Activated T-cell treated with anti-CD3 and anti-CD28 coated beads for 24 hours (primary cell): Measurements from ENCODE around the gene CDC37L1.
"Not testable (repeated sequence)": the region's sequence is repeated elsewhere in the genome, so short reads cannot be mapped to it uniquely, and the experiment has no call there.

Experiments
- DNase-seq: peaks from one replicate; pipeline ENCODE4 v3.0.0-alpha.2; 2020; ENCODE audit warnings: low read depth

The CDC37L1 gene

DNA sequence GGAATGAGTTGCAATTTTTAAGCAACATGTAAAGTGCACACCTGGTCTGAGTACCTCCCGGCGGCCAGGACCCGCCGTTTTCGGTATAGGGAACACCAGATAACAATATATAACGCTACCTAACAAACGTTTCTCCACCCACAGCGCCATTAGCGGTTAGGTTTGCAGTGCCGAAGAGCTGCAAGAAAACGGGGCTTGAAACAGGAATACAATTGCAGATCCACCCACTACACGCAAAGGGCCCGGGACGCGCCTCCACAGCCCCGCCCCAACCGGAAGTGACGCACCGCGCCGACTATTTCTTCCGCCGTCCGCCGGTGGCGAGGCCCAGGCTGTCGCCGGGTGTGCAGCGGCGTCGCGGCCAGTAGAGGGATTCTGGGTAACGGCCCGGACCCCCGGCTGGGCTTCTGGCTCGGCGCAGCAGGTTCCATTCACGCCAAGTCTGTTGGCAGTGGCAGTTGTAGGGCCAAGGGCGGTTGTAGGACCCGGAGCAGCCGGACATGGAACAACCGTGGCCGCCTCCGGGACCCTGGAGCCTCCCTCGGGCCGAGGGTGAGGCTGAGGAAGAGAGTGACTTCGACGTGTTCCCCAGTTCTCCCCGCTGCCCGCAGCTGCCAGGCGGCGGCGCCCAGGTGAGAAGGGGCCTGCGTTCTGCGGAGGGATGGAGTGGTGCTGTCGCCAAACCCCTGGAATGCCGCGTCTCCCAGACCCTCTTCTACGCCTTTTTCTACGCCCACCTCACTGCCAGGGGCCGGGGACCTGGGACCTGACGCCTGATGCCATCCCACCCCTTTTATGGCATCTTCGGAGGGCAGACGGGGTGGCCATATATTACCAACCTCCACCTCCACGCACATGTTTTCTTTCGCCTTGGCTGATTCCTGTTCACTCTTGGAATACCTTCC, at the start of gene CDC37L1:
TSS of gene CDC37L1 (plus strand) at position 302 of the 905 bp plus-strand sequence. CDS start at position 501, 199 bp downstream.
- peak; percentile 97 for DNase-seq

DNA sequence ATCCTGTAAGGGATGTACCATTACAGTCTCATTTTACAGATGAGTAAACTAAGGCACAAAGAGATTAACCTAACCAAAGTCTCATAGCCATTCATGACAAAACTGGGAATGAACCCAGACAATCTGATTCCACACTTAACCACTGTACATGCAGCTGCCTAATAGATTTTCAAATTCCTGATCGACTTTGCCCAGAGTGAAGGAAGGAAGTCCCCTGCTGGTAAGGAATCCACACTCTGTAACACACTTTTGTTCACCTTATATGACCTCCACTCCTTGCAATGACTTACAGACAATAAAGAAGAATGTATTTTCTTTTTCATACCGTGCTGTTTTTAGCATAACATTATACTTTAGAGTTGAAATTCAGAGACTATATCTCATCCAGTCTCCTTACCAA, 48.5 kb upstream of the CDC37L1 start:
- DNase-seq: no peak

DNA sequence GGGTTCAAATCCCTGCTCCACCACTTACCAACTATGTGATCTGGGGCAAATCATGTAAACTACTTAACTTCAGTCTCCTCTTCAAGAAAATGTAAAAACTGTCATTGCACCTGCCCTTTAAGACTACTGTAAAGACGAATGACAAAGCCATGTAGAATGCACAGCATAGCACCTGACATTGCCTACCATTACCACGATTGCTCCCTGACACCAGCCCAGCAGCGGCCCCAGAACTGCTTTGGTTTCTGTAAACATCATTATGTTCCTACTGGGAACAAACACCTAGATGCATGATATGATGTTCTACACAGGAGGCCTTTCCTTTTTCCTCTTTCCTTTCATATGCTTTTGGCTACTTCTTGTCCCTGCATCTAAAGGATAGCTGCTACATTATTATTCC, 40.4 kb upstream of the CDC37L1 start:
- no peak for DNase-seq

DNA sequence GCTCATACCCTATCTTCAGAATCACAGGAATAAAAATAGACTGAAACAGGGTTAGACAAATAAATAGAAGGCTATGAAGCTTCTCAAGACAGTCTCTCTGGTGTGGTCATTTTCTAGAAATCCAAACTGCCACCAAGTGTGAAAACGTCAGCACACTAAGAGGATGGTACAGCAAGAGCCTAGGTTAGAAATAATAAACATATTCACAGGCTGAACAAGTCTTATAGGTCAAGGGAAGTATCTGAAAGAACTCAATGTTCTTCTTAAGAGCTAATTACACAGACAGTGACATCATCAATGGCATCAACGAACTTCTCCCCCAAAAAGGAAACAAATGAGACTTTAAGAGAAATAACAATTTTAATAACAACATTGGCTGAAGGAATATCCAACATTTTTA, 39.9 kb upstream of the CDC37L1 start:
- no peak for DNase-seq

DNA sequence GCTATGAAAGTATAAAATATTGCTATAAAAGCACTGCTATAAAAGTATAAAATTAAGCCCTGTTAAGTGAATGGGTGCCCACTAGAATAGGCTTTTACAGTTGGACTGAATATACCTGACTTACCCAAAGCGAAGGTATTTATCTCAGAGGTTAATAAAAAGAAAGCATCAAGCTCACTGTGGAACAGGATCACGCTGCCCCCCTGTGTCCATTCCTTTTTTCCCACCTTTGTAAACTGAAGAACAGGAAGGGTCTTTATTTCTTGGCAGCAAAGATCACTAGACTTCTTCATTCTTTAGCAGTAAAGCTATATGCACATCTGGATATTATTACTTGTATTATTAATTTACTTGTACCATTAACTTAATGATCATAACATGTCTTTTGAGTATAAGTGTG, 39.3 kb upstream of the CDC37L1 start:
- peak; percentile 18 for DNase-seq

DNA sequence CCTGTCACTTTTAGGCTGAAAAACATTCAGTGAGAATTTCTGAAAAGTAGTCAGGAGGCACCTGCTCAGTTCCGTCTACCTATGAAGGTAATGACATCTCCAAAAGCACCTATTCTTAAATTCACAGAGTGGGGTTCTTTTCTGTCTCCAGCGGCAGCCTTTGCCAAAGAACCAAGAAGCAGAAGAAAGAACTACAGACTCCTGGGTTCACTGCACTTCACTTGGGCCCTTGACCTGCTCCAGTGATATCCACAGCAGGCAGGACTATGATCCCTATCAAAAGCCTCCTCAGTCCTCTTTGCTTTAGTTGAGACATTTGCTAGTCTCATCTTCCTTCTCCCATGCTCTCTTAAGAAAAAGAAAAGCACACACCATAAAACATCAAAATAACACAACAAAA, 37.0 kb upstream of the CDC37L1 start:
- no peak for DNase-seq

DNA sequence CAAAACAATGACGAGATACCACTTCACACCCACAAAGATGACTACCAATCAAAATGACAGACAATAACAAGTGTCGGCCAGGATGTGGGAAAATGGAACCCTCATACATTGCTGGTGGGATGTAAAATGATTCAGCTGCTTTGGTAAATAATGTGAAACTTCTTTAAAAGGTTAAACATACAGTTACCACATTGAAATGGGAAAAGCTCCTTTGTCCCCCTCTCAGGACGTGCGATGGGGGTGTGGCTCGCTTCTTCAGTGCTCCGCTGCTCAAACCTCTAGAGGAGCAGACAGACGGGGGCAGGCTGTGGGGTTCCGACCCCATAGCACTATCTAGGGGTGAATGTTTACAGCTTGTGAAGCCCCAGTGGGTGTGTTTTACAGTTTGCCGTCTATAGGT, 25.3 kb upstream of the CDC37L1 start:
- no peak for DNase-seq

DNA sequence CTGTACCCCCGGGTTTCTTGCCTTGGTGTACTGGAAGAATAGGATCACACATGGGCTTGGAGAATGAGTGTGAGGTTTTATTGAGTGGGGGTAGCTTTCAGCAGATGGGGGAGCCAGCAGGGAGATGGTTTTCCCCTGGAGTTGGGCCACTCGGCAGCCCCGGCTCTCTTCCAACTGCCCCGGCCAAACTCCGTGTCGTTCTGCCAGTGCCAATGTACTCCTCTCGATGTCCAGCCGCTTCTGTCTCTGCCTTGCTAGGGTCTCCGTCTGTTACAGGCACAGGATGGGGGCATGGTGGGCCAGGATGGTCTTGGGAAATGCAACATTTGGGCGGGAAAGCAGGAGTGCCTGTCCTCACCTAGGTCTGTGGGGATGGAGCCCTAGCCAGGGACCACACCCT, 24.8 kb upstream of the CDC37L1 start:
- no peak for DNase-seq

DNA sequence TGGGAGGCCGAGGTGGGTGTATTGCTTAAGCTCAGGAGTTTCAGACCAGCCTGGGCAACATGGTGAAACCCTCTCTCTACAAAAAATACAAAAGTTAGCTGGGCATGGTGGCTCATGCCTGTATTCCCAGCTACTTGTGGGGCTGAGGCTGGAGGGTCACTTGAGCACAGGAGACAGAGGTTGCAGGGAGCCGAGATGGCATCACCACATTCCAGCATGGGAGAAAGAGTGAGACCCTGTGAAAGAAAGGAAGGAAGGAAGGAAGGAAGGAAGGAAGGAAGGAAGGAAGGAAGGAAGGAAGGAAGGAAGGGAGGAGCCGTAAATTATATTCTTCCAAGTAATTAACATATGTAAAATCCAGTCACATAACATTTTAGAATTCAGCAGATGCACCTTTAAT, 23.2 kb upstream of the CDC37L1 start:
- DNase-seq: not testable (repeated sequence)

DNA sequence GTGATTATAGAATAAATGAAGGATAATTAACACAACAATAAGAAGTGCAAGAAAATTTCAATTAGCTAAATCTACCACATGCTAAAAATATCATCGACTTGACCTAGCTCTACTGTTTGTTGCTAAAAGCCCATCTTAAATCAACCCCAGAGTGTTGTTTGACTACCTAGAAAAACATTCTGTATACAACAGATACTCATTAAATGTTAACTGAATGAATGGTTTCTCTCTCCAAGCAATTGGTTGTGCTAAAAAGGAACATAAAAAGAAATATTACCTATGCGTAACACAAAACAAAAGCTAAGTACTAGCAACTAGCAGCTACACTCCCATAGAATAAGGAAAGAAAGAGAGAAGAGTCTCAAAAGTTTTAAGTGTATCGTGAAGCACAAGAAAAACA, 22.7 kb upstream of the CDC37L1 start:
- DNase-seq: no peak

DNA sequence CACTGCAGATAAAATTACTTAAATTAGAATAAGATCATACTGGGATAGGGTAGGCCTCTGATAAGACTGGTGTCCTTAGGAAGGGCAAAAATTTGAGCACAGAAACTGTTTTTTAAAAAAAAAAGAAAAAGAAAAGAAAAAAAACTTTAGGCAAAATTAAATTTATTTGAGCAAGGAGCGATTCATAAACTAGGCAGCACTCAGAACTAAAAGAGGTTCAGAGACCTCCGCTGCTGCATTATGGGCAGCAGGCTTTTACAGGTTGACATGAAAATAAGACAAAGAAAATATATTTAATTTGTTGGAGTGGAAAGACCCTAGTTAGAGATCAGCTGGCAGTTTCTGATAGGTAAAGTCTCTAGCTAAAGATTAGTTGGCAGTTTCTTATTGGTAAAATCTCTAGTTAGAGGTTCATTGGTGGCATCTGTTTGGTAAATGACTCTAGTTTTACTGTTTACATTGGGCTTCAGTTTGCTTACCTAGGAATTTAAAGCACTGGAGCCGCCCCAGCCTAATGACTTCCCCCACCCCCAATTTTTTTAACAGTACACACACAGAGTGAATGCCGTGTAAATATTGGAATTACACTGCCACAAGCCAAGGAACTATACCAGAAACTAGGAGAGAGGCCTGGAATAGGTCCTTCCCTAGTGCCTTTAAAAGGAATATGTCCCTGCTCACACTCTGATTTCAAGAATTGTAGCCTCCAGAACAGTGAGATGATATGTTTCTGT, 21.8 kb upstream of the CDC37L1 start:
- no peak for DNase-seq

DNA sequence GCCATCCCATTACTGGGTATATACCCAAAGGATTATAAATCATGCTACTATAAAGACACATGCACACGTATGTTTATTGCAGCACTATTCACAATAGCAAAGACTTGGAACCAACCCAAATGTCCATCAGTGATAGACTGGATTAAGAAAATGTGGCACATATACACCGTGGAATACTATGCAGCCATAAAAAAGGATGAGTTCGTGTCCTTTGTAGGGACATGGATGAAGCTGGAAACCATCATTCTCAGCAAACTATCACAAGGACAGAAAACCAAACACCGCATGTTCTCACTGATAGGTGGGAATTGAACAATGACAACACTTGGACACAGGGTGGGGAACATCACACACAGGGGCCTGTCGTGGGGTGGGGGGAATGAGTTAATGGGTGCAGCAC, 18.7 kb upstream of the CDC37L1 start:
- DNase-seq: not testable (repeated sequence)

DNA sequence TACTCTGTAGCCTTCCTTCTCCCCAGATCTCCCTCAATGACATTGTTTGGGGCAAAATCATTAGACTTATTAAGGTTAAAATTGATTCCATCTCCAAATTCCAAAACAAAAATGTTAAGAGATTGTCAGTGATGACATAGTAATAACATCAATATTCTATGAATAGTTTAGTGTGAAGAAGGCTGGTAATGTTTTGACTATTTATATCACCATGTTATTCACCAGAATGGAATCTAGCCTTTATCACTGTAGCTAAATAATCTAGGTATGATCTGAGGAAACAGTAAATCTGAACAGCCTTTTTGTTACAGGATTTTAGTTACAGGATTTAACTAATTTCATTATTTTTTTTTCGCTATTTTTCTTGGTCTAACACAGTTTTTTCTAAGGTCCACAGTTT, 18.2 kb upstream of the CDC37L1 start:
- DNase-seq: no peak

DNA sequence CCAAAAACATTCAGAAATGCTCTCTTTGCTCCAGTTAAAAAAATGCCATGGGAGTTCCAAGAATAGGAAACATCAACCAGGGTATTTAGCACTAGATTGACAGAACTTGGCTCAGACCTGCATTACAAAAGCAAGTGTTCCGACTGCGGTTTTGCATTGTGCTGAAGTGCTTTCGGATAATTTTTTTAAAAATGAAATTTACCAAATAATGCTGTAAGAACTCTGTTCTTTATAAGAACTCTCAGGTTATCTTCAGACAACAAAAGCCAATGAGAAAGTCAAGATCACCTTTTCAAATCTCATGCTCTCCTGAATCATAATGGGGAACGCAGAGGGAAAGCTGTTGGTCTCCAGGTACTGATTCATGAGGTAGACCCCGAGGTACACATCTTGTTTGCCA, 17.8 kb upstream of the CDC37L1 start:
- DNase-seq: no peak

DNA sequence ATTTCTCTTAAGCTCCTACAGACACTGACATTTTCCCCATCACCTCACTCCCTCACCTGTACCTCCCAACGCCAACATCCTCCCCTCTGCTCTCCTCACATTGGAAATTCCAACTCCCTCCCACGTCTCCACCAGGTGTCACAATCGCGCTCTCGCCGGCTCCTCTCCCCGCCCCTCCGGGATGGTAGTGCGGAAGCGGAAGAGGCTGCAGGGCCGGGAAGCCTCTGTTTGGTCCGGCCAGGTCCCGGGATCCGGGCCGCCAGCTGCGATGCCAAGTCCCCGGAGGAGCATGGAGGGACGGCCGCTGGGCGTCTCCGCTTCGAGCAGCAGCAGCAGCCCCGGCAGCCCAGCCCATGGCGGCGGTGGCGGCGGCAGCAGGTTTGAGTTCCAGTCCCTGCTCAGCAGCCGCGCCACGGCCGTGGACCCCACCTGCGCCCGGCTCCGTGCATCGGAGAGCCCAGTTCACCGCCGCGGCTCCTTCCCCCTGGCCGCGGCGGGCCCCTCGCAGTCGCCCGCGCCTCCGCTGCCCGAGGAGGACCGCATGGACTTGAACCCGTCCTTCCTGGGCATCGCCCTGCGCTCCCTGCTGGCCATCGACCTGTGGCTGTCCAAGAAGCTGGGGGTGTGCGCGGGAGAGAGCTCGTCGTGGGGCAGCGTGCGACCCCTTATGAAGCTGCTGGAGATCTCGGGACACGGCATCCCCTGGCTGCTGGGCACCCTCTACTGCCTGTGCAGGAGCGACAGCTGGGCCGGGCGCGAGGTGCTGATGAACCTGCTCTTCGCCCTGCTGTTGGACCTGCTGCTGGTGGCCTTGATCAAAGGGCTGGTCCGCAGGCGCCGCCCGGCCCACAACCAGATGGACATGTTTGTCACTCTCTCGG, 17.0 kb upstream of the CDC37L1 start, which contains the start of gene PLPP6:
TSS of gene PLPP6 (plus strand) at position 187 of the 881 bp plus-strand sequence. CDS start at position 269, 82 bp downstream.
- DNase-seq: peak; percentile 69

DNA sequence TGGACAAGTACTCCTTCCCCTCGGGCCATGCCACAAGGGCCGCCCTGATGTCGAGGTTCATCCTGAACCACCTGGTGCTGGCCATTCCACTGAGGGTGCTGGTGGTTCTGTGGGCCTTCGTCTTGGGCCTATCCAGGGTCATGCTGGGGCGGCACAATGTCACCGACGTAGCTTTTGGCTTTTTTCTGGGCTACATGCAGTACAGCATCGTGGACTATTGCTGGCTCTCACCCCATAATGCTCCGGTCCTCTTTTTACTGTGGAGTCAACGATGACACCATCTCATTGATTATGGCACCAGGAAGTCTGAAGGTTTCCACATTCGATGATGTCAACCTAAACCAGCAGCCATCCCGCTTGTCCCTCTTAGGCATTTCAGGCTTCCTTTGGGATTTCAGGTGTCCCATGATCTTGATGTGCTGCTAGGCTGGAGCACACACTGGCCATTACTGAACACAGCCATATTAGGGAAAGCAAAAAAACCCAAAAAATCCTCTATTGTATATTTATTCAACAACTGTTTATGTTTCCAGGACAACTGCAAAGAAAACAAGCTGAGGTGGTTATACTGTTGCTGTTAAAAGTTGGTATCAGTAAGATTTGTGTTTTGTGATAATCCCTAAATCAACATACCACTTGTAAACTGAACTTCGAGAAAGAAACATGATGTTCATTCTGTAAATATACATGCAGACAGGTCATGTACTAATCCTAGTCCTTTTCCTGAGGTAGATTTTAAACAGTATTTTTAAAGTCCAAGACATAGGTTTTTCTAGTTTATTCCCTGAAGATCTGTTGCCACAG, 16.2 kb upstream of the CDC37L1 start:
- no peak for DNase-seq

DNA sequence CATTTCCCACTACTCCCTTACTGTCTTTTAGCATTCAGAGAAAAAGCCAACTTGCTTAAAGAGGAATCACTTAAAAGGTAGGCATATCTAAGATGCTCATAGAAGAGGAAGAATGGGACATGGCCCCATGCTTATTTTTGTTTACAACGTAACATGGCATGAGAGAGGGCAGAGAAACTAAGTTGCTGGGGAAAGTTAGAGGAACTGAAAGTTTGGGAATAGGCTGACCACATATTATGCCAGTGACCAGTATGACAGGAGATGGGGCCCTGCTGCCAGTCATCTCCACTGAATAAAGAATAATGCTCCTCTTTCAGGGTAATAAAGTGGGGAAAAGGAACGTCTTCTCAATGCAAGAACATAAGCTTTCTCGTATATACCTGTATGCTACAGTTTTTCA, 15.4 kb upstream of the CDC37L1 start:
- no peak for DNase-seq

DNA sequence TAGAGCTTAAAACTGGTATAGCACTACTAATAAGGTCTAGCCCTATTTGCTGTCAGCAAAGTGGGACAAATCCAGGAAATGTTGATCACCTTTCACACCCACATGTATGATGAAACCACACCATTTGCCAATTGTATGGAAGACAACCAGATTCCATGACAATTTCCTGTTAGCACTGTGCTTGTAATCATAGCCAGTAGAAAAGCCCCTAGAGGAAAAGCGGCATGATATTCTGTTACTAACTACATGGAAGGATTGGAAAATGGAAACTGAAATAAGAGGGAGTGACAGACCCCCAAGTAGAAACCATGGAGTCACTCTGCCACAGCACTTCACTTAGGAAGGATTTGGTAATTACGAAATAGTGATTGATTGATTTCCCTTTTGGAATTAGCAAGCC, 14.0 kb upstream of the CDC37L1 start:
- no peak for DNase-seq

DNA sequence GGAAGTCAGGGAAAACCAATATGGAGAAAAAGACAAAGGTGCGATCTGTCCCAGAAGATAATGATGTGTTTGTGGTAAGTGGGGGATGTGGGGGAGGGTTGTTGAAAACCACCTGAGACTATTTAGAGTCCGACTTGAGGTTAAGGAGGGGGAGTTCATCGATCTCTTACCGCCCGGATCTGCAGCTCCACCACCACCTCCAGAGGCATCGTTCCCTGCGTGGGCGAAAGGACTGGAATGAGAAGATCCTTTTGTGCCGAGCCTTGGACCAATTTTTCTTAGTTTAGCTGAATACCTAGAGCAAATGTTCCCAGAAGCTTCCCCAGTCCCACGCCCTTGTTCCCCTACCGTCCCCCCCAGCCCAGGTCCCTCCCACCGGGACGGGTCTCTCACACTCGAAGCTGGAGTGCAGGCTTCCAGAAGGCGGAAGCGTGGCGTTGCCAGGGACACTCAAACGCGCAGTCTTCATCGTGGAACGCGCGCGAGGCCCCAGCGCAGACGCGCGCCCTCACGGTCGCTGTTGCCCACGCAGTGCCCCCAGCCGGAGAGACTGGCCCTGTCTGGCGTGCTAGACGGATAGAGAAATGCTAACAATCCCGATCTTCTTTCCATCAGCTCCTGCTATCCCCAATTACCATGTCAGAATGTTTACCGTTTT, 13.2 kb upstream of the CDC37L1 start, which contains the start of gene SPATA6L:
TSS of gene SPATA6L (minus strand) at position 439 of the 658 bp plus-strand sequence. CDS start at position 209, 230 bp downstream.
- no peak for DNase-seq

DNA sequence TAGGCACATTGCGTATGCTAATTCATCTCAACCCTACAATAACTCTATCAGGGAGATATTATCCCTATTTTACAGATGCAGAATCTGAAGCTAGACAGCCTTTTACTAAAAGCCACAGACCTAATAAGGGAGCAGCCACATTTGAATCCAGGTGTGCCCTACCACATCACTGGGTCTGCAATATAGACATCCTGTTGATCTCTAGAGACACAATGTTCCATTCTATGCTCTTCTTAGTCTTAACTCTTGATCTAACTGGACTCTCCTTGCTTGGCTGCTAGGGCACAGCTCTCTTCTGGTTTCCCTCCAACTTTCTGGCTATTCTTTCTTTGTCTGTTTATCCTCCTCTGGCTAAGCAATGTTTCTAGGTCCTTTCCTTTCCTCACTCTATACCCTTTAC, 11.7 kb upstream of the CDC37L1 start:
- no peak for DNase-seq

DNA sequence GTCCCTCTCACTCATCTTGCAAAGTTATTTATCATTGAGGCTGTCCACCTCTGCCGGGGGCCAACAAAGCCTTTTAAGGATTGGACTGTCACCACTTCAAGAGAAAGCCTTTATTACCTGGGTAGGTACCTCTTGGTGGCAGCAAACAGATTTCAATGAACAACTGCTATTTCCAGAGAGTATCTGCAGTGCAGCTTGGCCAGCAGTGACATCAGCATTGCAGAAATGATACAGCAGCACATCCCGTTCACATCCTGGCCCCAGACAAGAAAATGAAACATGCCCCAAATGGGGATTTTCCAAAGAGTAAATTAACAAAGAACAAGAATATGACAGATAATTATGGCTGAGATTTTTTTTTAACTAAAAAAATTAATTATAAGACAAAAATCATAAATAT, 10.8 kb upstream of the CDC37L1 start:
- no peak for DNase-seq
